Spleen (tissue), 7 donors: ENCODE measurements around the gene NLK.

Experiments used
- CTCF ChIP-seq, 11 experiments: fragments of 200-600 bp in 7 of 11; fragments of 450-650 bp in 4 of 11; sonication (generic) in 4 of 11; IDR thresholded peaks in 8 of 11; conservative IDR thresholded peaks in 3 of 11; 1 replicate in 7 of 11; 2 replicates in 4 of 11; pipeline versions ENCODE4 v1.4.0 to v1.8.0; 2016 to 2021; ENCODE audit warnings: antibody characterized with exemption in 11 of 11, inconsistent platforms in 4 of 11, mild to moderate bottlenecking in 1 of 11
- POLR2A ChIP-seq, 3 donors: fragments of 450-650 bp; IDR thresholded peaks; one replicate each; pipeline ENCODE4 v1.5.1; 2017; ENCODE audit warnings: antibody characterized with exemption in 3 of 3, mild to moderate bottlenecking in 1 of 3
- POLR2AphosphoS5 ChIP-seq, 3 donors: sonication (generic); formaldehyde crosslinking; IDR thresholded peaks; one replicate each; pipeline ENCODE4 v1.5.1; 2017; ENCODE audit warnings: antibody characterized with exemption in 3 of 3
- donor health status: DM: no; HTN: no; CAD: no; lungs with moderate emphysema.
- donor health status: DM: no; HTN: no; CAD: no.
- donor health status: DM: no; HTN: no; CAD: no.

GRCh38 chr17:28097254-28097653 is 54.8 kb downstream of the NLK start:
- no peak for TF ChIP-seq POLR2AphosphoS5 (IDR thresholded peaks at IDR 0.05)
- no peak for TF ChIP-seq POLR2A (IDR thresholded peaks at IDR 0.05)
- no peak for TF ChIP-seq CTCF (IDR thresholded peaks at IDR 0.05 in 8 of 11, conservative IDR thresholded peaks at IDR 0.05 in 3 of 11)
